Measurements from ENCODE around the gene PIK3AP1.
A peak's percentile ranks its signal among the peaks of the same experiment; 100 is the strongest.

The PIK3AP1 gene

GRCh38 chr10:96643920-96644319 is 76.4 kb downstream of the PIK3AP1 start:
- no peak for DNase-seq (ENCODE audit: low read depth in 2 of 2, low spot score in 1 of 2)

GRCh38 chr10:96642973-96643372 is 77.3 kb downstream of the PIK3AP1 start:
- DNase-seq (ENCODE audit: low read depth in 2 of 2, low spot score in 1 of 2), result peak in 1 of 2 donors; percentile 18

- no peak for DNase-seq (ENCODE audit: low read depth in 2 of 2, low spot score in 1 of 2)
Measured at GRCh38 chr10:96642530-96642929, 77.8 kb downstream of the PIK3AP1 start.

- DNase-seq (ENCODE audit: low read depth in 2 of 2, low spot score in 1 of 2), result no peak
Measured at GRCh38 chr10:96641396-96642295, 78.7 kb downstream of the PIK3AP1 start.

GRCh38 chr10:96639899-96640298 is 80.4 kb downstream of the PIK3AP1 start:
- no peak for DNase-seq (ENCODE audit: low read depth in 2 of 2, low spot score in 1 of 2)

GRCh38 chr10:96638696-96639095 is 81.6 kb downstream of the PIK3AP1 start:
- DNase-seq (ENCODE audit: low read depth in 2 of 2, low spot score in 1 of 2), result no peak

GRCh38 chr10:96638120-96638519 is 82.2 kb downstream of the PIK3AP1 start:
- no peak for DNase-seq (ENCODE audit: low read depth in 2 of 2, low spot score in 1 of 2)

GRCh38 chr10:96637709-96638108 is 82.6 kb downstream of the PIK3AP1 start:
- no peak for DNase-seq (ENCODE audit: low read depth in 2 of 2, low spot score in 1 of 2)

GRCh38 chr10:96636551-96636950 is 83.8 kb downstream of the PIK3AP1 start:
- DNase-seq (ENCODE audit: low read depth in 2 of 2, low spot score in 1 of 2), result no peak

- DNase-seq (ENCODE audit: low read depth in 2 of 2, low spot score in 1 of 2), result no peak
Measured at GRCh38 chr10:96632974-96633710, 87.2 kb downstream of the PIK3AP1 start.

- DNase-seq (ENCODE audit: low read depth in 2 of 2, low spot score in 1 of 2), result no peak
Measured at GRCh38 chr10:96627292-96627691, 93.0 kb downstream of the PIK3AP1 start.

GRCh38 chr10:96626795-96627194 is 93.5 kb downstream of the PIK3AP1 start:
- DNase-seq (ENCODE audit: low read depth in 2 of 2, low spot score in 1 of 2), result no peak

- no peak for DNase-seq (ENCODE audit: low read depth in 2 of 2, low spot score in 1 of 2)
Measured at GRCh38 chr10:96625173-96625572, 95.1 kb downstream of the PIK3AP1 start.

GRCh38 chr10:96622013-96622787 is 98.1 kb downstream of the PIK3AP1 start:
- DNase-seq (ENCODE audit: low read depth in 2 of 2, low spot score in 1 of 2), result no peak

- DNase-seq (ENCODE audit: low read depth in 2 of 2, low spot score in 1 of 2), result no peak
Measured at GRCh38 chr10:96619796-96620773, 100.2 kb downstream of the PIK3AP1 start.

GRCh38 chr10:96619120-96619519 is 101.2 kb downstream of the PIK3AP1 start:
- no peak for DNase-seq (ENCODE audit: low read depth in 2 of 2, low spot score in 1 of 2)

GRCh38 chr10:96618653-96619052 is 101.7 kb downstream of the PIK3AP1 start:
- no peak for DNase-seq (ENCODE audit: low read depth in 2 of 2, low spot score in 1 of 2)

GRCh38 chr10:96616961-96617360 is 103.4 kb downstream of the PIK3AP1 start:
- no peak for DNase-seq (ENCODE audit: low read depth in 2 of 2, low spot score in 1 of 2)

GRCh38 chr10:96614515-96614914 is 105.8 kb downstream of the PIK3AP1 start:
- no peak for DNase-seq (ENCODE audit: low read depth in 2 of 2, low spot score in 1 of 2)

GRCh38 chr10:96613576-96613975 is 106.7 kb downstream of the PIK3AP1 start:
- no peak for DNase-seq (ENCODE audit: low read depth in 2 of 2, low spot score in 1 of 2)
